ENCODE measurements around the gene VWDE. TPM values are rescaled to one million over a fixed set of nuclear protein-coding genes. Genes with fewer than 3 reads are reported as not detected.

Gene VWDE
- total RNA-seq, 2 donors from 2014 or later: 11.8 to 12.1 TPM

DNA sequence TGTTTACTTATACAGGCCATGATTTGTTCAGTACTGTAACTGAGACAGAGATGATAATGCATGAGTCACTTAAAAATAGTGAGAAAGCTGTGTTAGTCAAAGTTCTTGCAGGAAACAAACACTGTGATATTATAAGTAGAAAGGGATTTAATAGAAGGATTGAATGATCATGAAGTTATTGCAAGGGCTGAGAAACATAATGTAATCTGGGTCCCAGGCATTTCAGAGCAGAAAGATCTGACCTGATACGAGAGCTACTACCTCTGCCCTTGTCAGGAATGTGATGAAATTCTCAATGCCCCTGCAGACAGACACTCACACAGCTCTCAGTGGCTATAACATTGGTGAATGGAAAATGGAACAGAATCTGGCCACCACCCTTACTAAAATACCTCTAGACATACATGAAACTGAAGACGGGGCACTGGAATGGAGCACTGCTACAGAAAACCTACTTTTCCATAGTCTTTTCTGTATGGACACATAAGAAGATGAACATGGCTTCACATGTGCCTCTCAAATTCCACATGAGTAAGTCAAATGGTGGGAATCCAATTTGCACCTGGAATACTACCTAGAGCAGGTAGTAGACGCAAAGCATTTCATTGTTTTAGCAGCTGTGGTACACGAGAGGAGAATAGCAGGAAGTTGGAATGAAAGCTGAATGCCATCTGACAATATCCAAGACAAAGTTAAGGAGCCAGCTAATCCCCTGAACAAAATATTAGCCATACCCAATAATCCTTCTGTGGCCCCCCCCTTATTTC, 19.1 kb upstream of the VWDE start:
- TF ChIP-seq, protein P1, sequence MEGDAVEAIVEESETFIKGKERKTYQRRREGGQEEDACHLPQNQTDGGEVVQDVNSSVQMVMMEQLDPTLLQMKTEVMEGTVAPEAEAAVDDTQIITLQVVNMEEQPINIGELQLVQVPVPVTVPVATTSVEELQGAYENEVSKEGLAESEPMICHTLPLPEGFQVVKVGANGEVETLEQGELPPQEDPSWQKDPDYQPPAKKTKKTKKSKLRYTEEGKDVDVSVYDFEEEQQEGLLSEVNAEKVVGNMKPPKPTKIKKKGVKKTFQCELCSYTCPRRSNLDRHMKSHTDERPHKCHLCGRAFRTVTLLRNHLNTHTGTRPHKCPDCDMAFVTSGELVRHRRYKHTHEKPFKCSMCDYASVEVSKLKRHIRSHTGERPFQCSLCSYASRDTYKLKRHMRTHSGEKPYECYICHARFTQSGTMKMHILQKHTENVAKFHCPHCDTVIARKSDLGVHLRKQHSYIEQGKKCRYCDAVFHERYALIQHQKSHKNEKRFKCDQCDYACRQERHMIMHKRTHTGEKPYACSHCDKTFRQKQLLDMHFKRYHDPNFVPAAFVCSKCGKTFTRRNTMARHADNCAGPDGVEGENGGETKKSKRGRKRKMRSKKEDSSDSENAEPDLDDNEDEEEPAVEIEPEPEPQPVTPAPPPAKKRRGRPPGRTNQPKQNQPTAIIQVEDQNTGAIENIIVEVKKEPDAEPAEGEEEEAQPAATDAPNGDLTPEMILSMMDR (conservative IDR thresholded peaks at IDR 0.05): no peak
- no peak for DNase-seq
- peaks cover 5% of the 10 kb centered on the region for H3K36me3 Mint-ChIP-seq (ENCODE audit: low read depth)
- no peak overlapping the region for H3K4me3 Mint-ChIP-seq
- Histone ChIP-seq H3K9me3 (ENCODE audit: control insufficient read depth, low read length) (peaks cover 11% of the 10 kb centered on the region), H3K4me1 (ENCODE audit: control insufficient read depth, insufficient read depth, low read length) (no peaks in the 10 kb centered on the region), H3K9ac (ENCODE audit: extremely low read depth, low read length, poor library complexity, severe bottlenecking) (no peak overlapping the region), H3K4me3 (ENCODE audit: low read length) (no peak overlapping the region), H3K36me3 (ENCODE audit: control insufficient read depth, insufficient read depth, low read length) (no peaks in the 10 kb centered on the region), H3K27ac (ENCODE audit: low read depth, low read length) (no peak overlapping the region), H3K27me3 (ENCODE audit: control insufficient read depth, insufficient read depth, low read length, poor library complexity, severe bottlenecking) (no peaks in the 10 kb centered on the region)
- H3K9me3 Mint-ChIP-seq: peaks cover 18% of the 10 kb centered on the region
- peaks cover 15% of the 10 kb centered on the region for H3K4me1 Mint-ChIP-seq
- 77 to 78% methylated on average over 3 to 4 of the region's 4 CpGs for WGBS, 2 experiments (ENCODE audit: insufficient coverage in 1 of 2, insufficient read length in 1 of 2)
- H3K27me3 Mint-ChIP-seq (ENCODE audit: insufficient read depth): no peaks in the 10 kb centered on the region
- no peak overlapping the region for H3K27ac Mint-ChIP-seq

DNA sequence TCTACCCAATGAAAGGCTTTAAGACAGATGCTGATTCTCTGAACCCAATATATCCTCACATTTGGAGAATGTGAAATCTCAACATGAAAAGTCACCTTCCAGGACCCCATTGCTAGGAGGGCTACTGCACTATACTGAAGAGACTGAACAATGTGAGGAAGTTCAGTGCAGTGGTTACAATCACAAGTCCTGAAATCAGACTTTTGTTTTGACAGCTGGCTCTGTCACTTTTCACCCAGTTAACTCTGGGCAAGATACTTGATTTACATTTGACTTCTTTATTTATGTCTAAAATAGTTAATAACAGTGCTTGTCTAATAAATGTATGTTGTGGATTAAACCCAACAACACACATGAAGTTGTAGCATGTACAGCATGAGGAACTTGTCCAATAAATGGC, 14.8 kb upstream of the VWDE start:
- no peaks in the 10 kb centered on the region for H3K36me3 Mint-ChIP-seq (ENCODE audit: low read depth)
- no peak overlapping the region for H3K27ac ChIP-seq (ENCODE audit: low read depth, low read length)
- no peak for DNase-seq
- no peaks in the 10 kb centered on the region for H3K4me1 ChIP-seq (ENCODE audit: control insufficient read depth, insufficient read depth, low read length)
- H3K4me3 ChIP-seq (ENCODE audit: low read length): no peak overlapping the region
- H3K27me3 ChIP-seq (ENCODE audit: control insufficient read depth, insufficient read depth, low read length, poor library complexity, severe bottlenecking): peaks cover 11% of the 10 kb centered on the region
- no peak overlapping the region for H3K27ac Mint-ChIP-seq
- no peaks in the 10 kb centered on the region for H3K36me3 ChIP-seq (ENCODE audit: control insufficient read depth, insufficient read depth, low read length)
- H3K4me3 Mint-ChIP-seq: no peak overlapping the region
- H3K9me3 ChIP-seq (ENCODE audit: control insufficient read depth, low read length): no peaks in the 10 kb centered on the region
- no peak overlapping the region for H3K9ac ChIP-seq (ENCODE audit: extremely low read depth, low read length, poor library complexity, severe bottlenecking)
- peaks cover 13% of the 10 kb centered on the region for H3K27me3 Mint-ChIP-seq (ENCODE audit: insufficient read depth)
- no peaks in the 10 kb centered on the region for H3K9me3 Mint-ChIP-seq
- H3K4me1 Mint-ChIP-seq: peaks cover 9% of the 10 kb centered on the region
- TF ChIP-seq, protein P1 (conservative IDR thresholded peaks at IDR 0.05): no peak

DNA sequence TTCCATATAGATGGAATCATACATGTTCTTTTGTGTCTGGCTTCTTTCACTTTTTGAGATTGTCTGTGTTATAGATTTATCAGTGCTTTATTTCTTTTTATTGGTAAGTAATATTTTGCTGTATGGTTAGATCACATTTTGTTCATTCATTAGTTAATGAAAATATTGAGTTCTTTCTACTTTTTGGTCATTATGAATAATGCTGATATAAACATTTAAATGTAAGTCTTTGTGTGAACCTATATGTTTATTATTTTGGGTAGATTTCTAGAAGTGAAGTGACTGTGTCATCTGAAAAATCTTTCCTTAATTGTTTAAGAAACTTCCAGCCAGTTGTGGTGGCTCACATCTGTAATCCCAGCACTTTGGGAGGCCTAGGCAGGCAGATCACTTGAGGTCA, 11.4 kb upstream of the VWDE start:
- H3K4me1 Mint-ChIP-seq: peaks cover 3% of the 10 kb centered on the region
- no peak overlapping the region for H3K27ac ChIP-seq (ENCODE audit: low read depth, low read length)
- H3K27ac Mint-ChIP-seq: no peak overlapping the region
- no peak for DNase-seq
- TF ChIP-seq, protein P1 (conservative IDR thresholded peaks at IDR 0.05): no peak
- no peak overlapping the region for H3K4me3 ChIP-seq (ENCODE audit: low read length)
- no peaks in the 10 kb centered on the region for H3K36me3 Mint-ChIP-seq (ENCODE audit: low read depth)
- no peak overlapping the region for H3K4me3 Mint-ChIP-seq
- no peaks in the 10 kb centered on the region for H3K36me3 ChIP-seq (ENCODE audit: control insufficient read depth, insufficient read depth, low read length)
- H3K4me1 ChIP-seq (ENCODE audit: control insufficient read depth, insufficient read depth, low read length): no peaks in the 10 kb centered on the region
- no peak overlapping the region for H3K9ac ChIP-seq (ENCODE audit: extremely low read depth, low read length, poor library complexity, severe bottlenecking)
- peaks cover 26% of the 10 kb centered on the region for H3K27me3 Mint-ChIP-seq (ENCODE audit: insufficient read depth)
- H3K9me3 Mint-ChIP-seq: peaks cover 4% of the 10 kb centered on the region
- H3K9me3 ChIP-seq (ENCODE audit: control insufficient read depth, low read length): peaks cover 5% of the 10 kb centered on the region
- H3K27me3 ChIP-seq (ENCODE audit: control insufficient read depth, insufficient read depth, low read length, poor library complexity, severe bottlenecking): peaks cover 21% of the 10 kb centered on the region
